GM12872 (cell line): ENCODE data around the gene MGAT5.

Experiments
- TF ChIP-seq, protein P1 (sequence below): IDR thresholded peaks from 3 replicates; pipeline ENCODE4 v1.5.1; 2011; ENCODE audit warnings: low read depth, mild to moderate bottlenecking, low read length, moderate library complexity; ENCODE audit not compliant: insufficient read depth

Gene MGAT5

GRCh38 chr2:134489732-134490384, 236.0 kb downstream of the MGAT5 start:
- TF ChIP-seq, protein P1, sequence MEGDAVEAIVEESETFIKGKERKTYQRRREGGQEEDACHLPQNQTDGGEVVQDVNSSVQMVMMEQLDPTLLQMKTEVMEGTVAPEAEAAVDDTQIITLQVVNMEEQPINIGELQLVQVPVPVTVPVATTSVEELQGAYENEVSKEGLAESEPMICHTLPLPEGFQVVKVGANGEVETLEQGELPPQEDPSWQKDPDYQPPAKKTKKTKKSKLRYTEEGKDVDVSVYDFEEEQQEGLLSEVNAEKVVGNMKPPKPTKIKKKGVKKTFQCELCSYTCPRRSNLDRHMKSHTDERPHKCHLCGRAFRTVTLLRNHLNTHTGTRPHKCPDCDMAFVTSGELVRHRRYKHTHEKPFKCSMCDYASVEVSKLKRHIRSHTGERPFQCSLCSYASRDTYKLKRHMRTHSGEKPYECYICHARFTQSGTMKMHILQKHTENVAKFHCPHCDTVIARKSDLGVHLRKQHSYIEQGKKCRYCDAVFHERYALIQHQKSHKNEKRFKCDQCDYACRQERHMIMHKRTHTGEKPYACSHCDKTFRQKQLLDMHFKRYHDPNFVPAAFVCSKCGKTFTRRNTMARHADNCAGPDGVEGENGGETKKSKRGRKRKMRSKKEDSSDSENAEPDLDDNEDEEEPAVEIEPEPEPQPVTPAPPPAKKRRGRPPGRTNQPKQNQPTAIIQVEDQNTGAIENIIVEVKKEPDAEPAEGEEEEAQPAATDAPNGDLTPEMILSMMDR: no peak

GRCh38 chr2:134490559-134490958, 236.7 kb downstream of the MGAT5 start:
- TF ChIP-seq, protein P1: no peak

DNA sequence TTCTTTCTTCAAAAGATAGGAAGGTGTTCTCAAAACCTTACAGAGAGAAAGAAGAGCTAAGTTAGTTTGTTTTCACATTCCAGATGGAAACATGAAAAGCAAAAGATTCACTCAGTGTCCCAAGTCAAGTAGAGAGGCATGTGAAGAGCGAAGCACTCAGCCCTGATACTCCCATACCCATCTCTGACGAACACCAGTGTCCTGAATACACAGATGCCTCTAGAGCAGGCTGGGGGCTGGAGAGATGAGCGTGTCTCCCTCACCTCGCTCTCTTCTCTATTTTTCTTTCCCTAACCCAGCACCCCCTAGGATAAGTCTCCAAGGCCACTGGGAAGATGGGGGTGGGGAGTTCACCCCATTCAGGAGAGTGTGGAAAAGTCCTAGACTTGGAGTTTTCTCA, 237.2 kb downstream of the MGAT5 start:
- TF ChIP-seq, protein P1: no peak

DNA sequence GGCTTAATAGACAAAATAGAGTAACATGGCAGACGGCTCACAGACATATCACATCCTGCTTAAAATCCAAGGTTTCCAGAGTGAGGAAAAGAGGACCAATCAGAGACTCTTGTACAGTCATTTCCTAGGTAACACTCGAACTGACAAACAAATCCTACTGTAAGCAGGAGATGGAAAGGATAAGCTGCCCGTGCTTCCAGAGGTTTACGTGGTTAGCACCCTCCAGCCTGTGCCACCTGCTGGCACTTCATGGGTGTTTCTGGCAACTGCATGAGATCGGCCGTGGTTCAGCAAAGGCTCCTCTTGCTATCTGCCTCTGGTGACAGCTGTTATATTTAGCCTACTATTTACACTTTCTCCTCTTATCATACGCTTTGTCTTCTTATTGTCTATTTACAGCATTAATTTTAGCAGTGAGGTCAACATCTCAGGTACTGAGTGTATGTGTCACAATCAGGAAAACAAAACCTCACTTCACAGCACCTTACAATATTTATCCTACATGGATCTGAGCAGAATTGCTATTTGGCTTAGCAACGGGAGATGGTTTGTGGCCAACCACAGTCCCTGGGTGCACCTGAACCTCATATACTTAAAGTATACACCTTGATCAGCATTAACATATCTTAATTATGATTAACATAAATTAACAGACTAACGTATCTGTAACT, 238.0 kb downstream of the MGAT5 start:
- TF ChIP-seq, protein P1: no peak

DNA sequence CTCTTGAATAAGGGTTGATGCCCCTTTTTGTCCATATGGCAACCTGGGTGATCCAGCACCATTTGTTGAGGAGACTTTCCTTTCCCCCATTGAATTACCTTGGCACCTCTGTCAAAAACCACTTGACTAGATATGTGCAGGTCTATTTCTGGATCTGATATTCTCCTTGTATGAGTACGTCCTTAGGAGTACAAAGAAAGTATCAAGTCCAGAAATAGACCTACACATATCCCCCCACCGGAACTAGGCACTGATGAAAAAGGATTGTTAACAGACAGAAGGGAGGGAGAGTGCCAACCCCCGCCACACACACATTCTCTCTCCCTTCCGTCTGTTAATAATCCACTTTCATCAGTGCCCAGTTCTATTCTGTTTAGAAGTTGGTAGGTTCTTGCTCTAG, 239.9 kb downstream of the MGAT5 start:
- TF ChIP-seq, protein P1: no peak

GRCh38 chr2:134498654-134499053, 244.8 kb downstream of the MGAT5 start:
- TF ChIP-seq, protein P1: no peak

- TF ChIP-seq, protein P1: no peak
These were observed 245.5 kb downstream of the MGAT5 start for GRCh38 chr2:134499307-134499926.
